WERI-Rb-1 (cell line): ENCODE results near the gene BOK.

Experiments
- DNase-seq: peaks from one replicate; pipeline ENCODE4 v3.0.0-alpha.2; 2020
- H3K27ac ChIP-seq: fragments of 250-450 bp; sonication (Bioruptor Pico); 2 replicates; pipeline ENCODE4 v1.5.1; 2020; ENCODE audit warnings: mild to moderate bottlenecking, moderate library complexity
- H3K27me3 ChIP-seq: fragments of 250-450 bp; sonication (Bioruptor Pico); 2 replicates; pipeline ENCODE4 v1.5.1; 2021; ENCODE audit warnings: mild to moderate bottlenecking, low read depth, moderate library complexity; ENCODE audit not compliant: insufficient read depth, severe bottlenecking
- H3K36me3 ChIP-seq: fragments of 250-450 bp; sonication (Bioruptor Pico); 2 replicates; pipeline ENCODE4 v1.5.1; 2020; ENCODE audit warnings: mild to moderate bottlenecking, moderate library complexity
- H3K4me3 ChIP-seq: 2 replicates; pipeline ENCODE4 v1.5.1; 2011; ENCODE audit warnings: low read depth, mild to moderate bottlenecking, control low read depth, low read length
- H3K9me3 ChIP-seq: fragments of 250-450 bp; sonication (Bioruptor Pico); 2 replicates; pipeline ENCODE4 v1.5.1; 2021; ENCODE audit warnings: mild to moderate bottlenecking, moderate library complexity; ENCODE audit not compliant: severe bottlenecking
- TF ChIP-seq, protein P1 (sequence below): IDR thresholded peaks from 2 replicates; pipeline ENCODE4 v1.5.1; 2011; ENCODE audit warnings: low read depth, mild to moderate bottlenecking, control low read depth, inconsistent platforms, low read length

BOK gene

DNA sequence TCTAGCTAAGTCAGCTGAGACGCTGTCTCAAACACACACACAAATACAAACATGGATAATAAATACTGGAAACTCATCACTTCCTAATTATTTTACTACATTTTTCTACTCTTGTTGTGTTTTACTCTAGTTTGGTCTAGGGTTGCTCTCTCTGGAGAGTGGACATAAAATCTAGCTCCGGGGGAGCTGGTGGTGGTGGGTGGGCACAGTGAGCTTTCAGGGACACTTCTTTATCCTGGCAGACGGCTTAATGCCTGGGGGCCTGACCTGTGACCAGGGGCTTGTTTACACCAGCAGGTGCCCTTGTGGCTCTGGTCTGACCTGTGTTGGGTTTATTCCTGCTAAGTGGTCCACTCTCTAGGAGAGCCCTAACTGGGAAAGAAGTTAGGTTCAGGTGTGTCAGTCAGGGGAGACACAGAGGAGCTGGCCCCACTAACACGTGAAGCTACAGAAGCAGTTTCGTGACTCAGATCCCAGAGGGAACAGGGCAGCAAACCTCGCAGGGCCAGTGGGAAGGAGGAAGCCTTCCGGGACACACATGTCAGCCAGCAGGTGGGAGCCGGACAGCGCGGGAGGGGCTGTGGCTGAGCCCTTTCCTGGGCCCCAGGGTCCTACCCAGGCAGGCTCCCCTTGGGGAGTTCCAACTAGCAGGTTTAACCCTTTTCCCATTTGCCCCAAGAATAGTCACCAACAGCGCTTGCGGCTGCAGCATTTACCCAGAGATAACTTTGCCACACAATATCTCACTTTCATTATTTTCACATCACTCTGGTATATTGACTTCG lies 22.5 kb upstream of the BOK start:
- TF ChIP-seq, protein P1, sequence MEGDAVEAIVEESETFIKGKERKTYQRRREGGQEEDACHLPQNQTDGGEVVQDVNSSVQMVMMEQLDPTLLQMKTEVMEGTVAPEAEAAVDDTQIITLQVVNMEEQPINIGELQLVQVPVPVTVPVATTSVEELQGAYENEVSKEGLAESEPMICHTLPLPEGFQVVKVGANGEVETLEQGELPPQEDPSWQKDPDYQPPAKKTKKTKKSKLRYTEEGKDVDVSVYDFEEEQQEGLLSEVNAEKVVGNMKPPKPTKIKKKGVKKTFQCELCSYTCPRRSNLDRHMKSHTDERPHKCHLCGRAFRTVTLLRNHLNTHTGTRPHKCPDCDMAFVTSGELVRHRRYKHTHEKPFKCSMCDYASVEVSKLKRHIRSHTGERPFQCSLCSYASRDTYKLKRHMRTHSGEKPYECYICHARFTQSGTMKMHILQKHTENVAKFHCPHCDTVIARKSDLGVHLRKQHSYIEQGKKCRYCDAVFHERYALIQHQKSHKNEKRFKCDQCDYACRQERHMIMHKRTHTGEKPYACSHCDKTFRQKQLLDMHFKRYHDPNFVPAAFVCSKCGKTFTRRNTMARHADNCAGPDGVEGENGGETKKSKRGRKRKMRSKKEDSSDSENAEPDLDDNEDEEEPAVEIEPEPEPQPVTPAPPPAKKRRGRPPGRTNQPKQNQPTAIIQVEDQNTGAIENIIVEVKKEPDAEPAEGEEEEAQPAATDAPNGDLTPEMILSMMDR: no peak
- Histone ChIP-seq H3K27me3 (no peaks in the 10 kb centered on the region), H3K4me3 (no peak overlapping the region), H3K9me3 (no peaks in the 10 kb centered on the region), H3K36me3 (no peaks in the 10 kb centered on the region), H3K27ac (no peak overlapping the region)
- no peak for DNase-seq

DNA sequence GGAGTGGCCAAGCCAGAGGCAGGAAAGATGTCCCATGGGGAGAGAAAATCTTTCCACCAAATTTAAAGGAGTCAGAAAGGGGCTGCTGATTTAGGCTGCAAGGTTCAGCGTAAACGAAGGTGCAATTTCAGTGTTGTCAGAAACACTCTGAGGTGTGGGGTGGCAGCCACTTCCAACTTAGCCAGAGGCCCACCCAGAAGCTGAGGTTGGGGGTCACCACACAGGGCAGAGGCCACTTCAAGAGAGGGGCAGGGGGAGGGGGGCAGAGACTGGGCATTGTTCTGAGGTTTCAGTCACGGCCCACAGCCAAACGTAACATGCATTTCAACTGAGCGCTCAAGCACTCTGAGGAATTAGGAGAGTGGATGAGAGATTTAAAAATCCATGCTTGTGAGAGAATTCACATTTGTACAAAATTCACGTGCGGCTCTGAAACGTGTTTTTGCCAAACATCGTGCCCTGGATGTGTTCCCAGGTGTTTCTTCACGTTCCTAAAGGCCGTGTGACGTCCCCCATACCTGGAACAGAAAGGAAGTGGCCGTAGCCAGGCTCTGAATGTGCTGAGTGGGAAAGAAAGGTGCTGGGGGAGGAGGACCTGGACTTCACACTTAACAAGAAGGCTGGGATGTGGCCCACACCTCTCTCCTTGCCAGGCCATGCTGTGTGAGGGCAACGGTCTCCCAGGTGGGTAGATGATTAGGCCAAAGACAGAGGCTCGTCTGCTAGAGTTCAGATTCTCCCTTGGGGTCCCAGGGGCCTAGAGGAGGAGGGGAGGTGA lies 19.5 kb upstream of the BOK start:
- no peak for DNase-seq
- Histone ChIP-seq H3K9me3 (no peaks in the 10 kb centered on the region), H3K36me3 (no peaks in the 10 kb centered on the region), H3K4me3 (no peak overlapping the region), H3K27me3 (no peaks in the 10 kb centered on the region), H3K27ac (no peak overlapping the region)
- TF ChIP-seq, protein P1: no peak

DNA sequence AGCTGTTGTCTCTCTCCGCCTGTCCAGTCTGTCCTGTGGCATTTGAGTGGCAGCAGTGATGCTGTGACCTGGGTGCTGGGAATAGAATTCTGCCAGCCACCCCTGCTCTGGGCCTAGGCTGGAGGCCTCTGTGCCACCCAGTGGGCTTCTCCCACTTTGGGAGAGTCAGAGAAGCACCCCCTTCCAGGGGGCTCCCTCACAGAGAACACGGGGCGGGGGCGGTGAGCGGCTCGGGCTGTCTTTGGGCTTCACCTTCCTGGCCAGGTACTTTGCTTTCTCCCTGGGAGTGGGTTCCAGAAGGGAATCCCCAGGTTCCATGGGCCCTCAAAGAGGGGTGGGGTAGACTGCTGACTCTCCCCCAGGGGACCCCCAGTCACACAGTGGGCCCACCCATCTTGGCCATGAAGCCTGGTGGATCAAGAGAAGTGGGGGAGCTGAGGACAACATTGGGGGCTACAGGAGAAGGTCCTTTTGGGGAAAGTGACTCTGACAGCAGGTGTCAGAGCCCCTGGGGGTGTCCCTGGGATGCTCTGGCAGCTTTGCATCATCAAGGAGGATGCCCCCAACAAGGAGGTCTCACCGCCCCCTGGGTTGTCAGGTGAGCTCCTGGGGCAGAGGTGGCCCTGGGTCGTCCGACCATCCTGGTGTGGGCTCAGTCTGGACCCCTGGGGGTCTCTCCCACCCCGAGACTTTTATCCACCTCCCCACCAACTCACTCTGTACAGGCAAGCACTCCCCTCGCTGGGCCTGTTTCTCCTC lies 18.8 kb upstream of the BOK start:
- TF ChIP-seq, protein P1: no peak
- no peak overlapping the region for H3K27ac ChIP-seq
- DNase-seq: no peak
- H3K27me3 ChIP-seq: no peaks in the 10 kb centered on the region
- H3K9me3 ChIP-seq: no peaks in the 10 kb centered on the region
- H3K36me3 ChIP-seq: no peaks in the 10 kb centered on the region
- no peak overlapping the region for H3K4me3 ChIP-seq

DNA sequence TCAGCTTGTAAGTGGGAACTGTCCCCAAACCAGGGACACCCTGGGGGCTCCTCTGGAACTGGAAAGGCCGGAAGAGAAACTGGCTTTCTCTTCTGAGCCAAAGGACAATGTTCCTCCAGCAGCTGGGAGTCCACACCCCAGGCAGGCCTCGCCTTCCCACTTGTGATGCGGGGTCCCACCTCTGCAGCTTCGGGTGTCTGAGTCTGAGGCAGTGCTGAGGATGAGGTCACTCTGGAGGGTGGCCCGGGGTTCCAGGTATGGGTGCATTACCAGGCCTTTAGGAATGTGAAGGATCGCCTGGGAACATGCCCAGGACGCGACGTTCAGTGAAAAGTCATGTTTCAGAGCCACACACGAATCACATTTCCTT lies 18.2 kb upstream of the BOK start:
- Histone ChIP-seq H3K9me3 (no peaks in the 10 kb centered on the region), H3K27me3 (no peaks in the 10 kb centered on the region), H3K36me3 (no peaks in the 10 kb centered on the region), H3K27ac (no peak overlapping the region), H3K4me3 (no peak overlapping the region)
- DNase-seq: no peak
- TF ChIP-seq, protein P1: no peak

DNA sequence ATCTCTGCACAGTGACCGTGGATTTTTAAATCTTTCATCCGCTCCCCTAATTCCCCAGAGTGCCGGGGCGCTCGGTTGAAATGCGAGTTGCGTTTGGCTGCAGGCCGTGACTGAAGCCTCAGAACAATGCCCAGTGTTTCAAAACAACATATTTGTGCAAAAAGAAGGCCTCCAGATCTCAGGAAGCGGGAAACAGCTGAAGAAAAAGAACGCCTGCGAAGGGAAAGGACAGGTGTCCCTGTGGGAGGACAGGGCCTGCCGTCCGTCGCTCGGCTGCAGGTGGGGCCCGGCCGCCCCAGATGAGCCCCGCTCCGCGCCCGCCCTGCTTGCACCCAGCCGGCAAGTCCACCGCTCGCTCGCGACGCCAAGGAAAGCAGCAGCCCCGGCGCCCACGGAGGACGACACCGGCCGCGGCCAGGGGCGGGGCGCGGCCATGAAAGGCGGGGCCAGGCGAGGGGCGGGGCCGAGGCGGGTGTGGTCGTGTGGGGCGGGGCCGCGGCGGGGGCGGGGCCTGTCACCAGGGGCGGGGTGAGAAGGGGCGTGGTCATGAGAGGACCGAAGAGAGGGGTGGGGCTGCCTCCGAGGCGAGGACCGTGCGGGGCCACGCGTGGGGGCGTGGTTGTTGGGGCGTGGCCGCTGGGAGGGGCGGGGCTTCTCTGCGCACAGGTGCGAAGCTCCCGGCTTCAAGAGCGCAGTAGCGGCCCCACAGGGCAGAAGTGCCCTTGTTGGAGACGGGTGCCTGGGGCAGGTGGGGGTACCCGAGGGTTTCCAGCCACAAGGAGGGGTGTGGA lies 17.6 kb upstream of the BOK start:
- Histone ChIP-seq H3K27me3 (no peaks in the 10 kb centered on the region), H3K27ac (no peak overlapping the region), H3K9me3 (no peaks in the 10 kb centered on the region), H3K36me3 (no peaks in the 10 kb centered on the region), H3K4me3 (no peak overlapping the region)
- no peak for DNase-seq
- TF ChIP-seq, protein P1: no peak
